Activated CD8-positive, alpha-beta T cell treated with anti-CD3 and anti-CD28 coated beads for 36 hours (primary cell): Measurements from ENCODE around the gene CDR2. TPM values are rescaled to one million over a fixed set of nuclear protein-coding genes. Genes with fewer than 3 reads are reported as not detected.

Source experiments
- ATAC-seq: fragments of 200-7000 bp; cut with Tn5 transposase; one replicate; pipeline ENCODE4 v1.10.0; 2021; ENCODE audit warnings: mild to moderate bottlenecking, moderate library complexity
- CTCF ChIA-PET: fragments of 350-600 bp; sonication (Branson Sonifier 250); formaldehyde crosslinking; loops from one replicate; lab custom pipeline; 2021; ENCODE audit warnings: antibody characterized with exemption; lab: Charles Lee
- POLR2A ChIA-PET: fragments of 350-600 bp; sonication (Branson Sonifier 250); formaldehyde crosslinking; loops from one replicate; lab custom pipeline; 2021; ENCODE audit warnings: antibody characterized with exemption; lab: Charles Lee
- DNase-seq: peaks from one replicate; pipeline ENCODE4 v3.0.0-alpha.2; 2020
- H3K27ac Mint-ChIP-seq: one replicate; pipeline ENCODE4 v1.8.0; 2021; ENCODE audit warnings: mild to moderate bottlenecking, mixed read lengths
- H3K27me3 Mint-ChIP-seq: one replicate; pipeline ENCODE4 v1.8.0; 2021; ENCODE audit warnings: mixed read lengths
- H3K36me3 Mint-ChIP-seq: one replicate; pipeline ENCODE4 v1.8.0; 2021; ENCODE audit warnings: low read depth, mixed read lengths
- H3K4me1 Mint-ChIP-seq: one replicate; pipeline ENCODE4 v1.8.0; 2021; ENCODE audit warnings: low read depth, mixed read lengths
- H3K4me3 Mint-ChIP-seq: one replicate; pipeline ENCODE4 v1.8.0; 2021; ENCODE audit warnings: mild to moderate bottlenecking, moderate library complexity, mixed read lengths
- H3K9me3 Mint-ChIP-seq: one replicate; pipeline ENCODE4 v1.8.0; 2021; ENCODE audit warnings: mixed read lengths
- intact Hi-C: fragments of 100-400 bp; cut with micrococcal nuclease; formaldehyde crosslinking; loops from one replicate; pipeline ENCODE4 v1.10.0; 2022
- total RNA-seq, 2 experiments: library from RNA; stranded (reverse); gene quantifications; one replicate each; pipeline ENCODE4 v1.2.3, GENCODE V29; 2021
- TF ChIP-seq, protein P1 (sequence below): fragments of 200-600 bp; IDR thresholded peaks from one replicate; pipeline ENCODE4 v1.8.0; 2022; ENCODE audit warnings: antibody characterized with exemption, mild to moderate bottlenecking

The CDR2 gene
- total RNA-seq, 2 experiments from 2014 or later, result 34.7 to 37.6 TPM

DNA sequence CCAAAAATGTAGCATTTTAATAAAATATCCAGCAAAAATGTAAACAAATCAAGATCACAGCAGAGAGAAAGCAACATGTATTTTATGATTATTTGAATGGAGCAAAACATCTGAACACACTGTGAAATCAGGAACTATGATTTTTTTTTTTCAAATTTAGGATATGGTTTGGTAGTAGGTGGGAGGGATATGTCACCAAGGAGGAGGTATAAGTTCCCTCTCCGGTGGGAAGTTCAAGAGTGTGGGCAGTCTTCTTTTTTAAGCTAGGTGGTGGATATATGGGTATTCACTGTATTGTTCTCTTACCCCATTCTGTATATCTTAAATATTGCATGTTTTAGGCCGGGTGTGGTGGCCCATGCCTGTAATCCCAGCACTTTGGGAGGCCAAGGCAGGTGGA is 10.2 kb downstream of the CDR2 start:
- ATAC-seq, result no peak
- H3K9me3 Mint-ChIP-seq, result peaks cover 5% of the 10 kb centered on the region
- no peak overlapping the region for H3K4me3 Mint-ChIP-seq
- POLR2A ChIA-PET, result interaction anchor here (1.2 to 13.7 kb wide), 5 partner anchors 6 to 157 kb away, joined by 3 to 152 read pairs (median 4); partner anchors contain the start of gene CDR2
- H3K27ac Mint-ChIP-seq, result peak overlapping the region; percentile 74
- peaks cover 76% of the 10 kb centered on the region for H3K4me1 Mint-ChIP-seq
- no peak for DNase-seq
- H3K36me3 Mint-ChIP-seq, result peaks cover 65% of the 10 kb centered on the region
- intact Hi-C loops, result no loop called here
- TF ChIP-seq, protein P1, sequence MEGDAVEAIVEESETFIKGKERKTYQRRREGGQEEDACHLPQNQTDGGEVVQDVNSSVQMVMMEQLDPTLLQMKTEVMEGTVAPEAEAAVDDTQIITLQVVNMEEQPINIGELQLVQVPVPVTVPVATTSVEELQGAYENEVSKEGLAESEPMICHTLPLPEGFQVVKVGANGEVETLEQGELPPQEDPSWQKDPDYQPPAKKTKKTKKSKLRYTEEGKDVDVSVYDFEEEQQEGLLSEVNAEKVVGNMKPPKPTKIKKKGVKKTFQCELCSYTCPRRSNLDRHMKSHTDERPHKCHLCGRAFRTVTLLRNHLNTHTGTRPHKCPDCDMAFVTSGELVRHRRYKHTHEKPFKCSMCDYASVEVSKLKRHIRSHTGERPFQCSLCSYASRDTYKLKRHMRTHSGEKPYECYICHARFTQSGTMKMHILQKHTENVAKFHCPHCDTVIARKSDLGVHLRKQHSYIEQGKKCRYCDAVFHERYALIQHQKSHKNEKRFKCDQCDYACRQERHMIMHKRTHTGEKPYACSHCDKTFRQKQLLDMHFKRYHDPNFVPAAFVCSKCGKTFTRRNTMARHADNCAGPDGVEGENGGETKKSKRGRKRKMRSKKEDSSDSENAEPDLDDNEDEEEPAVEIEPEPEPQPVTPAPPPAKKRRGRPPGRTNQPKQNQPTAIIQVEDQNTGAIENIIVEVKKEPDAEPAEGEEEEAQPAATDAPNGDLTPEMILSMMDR, result no peak
- CTCF ChIA-PET, result interaction anchor here (1.2 kb wide), 2 partner anchors 43 to 64 kb away, joined by 3 read pairs; no protein-coding TSS in a partner anchor
- no peaks in the 10 kb centered on the region for H3K27me3 Mint-ChIP-seq

DNA sequence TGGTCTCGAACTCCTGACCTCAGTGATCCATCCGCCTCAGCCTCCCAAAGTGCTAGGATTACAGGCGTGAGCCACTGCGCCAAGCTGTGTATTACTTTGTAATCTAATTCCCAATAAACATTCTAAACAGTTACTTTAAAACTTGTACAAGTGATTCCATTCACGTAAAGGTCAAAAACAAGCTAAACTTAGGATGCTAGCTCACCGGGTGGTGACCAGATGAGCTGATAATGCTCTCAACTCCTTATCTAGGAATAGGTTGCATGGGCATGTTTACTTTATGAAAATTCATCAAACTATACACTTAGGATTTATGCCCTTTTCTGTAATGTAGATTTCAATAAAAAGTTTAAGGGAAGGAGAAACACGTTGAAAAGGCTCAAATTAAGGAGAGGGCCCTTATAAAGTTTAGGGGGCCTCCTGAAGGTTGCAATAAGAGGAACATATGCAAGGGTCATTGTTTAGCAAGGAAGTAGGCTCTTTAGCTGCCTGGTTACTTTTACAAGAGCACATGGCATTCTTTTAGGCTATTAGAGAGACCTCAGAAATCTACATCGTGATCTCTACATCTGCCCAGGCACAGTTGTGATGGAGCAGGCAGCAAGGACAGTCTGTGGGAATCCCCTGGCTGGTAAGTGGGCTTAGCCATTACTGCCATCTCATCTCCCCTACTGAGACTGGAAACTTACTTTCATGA is 13.3 kb downstream of the CDR2 start:
- Mint-ChIP-seq H3K27me3 (no peaks in the 10 kb centered on the region), H3K9me3 (peaks cover 2% of the 10 kb centered on the region), H3K27ac (peak overlapping the region; percentile 91), H3K36me3 (peaks cover 62% of the 10 kb centered on the region), H3K4me3 (no peak overlapping the region), H3K4me1 (peaks cover 71% of the 10 kb centered on the region)
- CTCF ChIA-PET, result interaction anchor here (1.0 to 2.3 kb wide), 3 partner anchors 12 to 155 kb away, joined by 3 to 11 read pairs (median 4); partner anchors contain the start of gene EEF2K
- DNase-seq, result peak; percentile 44
- POLR2A ChIA-PET, result interaction anchor here (13.7 kb wide), 1 partner anchor 10 kb away, joined by 152 read pairs; the partner anchor contains the start of gene CDR2
- TF ChIP-seq, protein P1, result no peak
- intact Hi-C loops, result no loop called here
- ATAC-seq, result peak; percentile 29

DNA sequence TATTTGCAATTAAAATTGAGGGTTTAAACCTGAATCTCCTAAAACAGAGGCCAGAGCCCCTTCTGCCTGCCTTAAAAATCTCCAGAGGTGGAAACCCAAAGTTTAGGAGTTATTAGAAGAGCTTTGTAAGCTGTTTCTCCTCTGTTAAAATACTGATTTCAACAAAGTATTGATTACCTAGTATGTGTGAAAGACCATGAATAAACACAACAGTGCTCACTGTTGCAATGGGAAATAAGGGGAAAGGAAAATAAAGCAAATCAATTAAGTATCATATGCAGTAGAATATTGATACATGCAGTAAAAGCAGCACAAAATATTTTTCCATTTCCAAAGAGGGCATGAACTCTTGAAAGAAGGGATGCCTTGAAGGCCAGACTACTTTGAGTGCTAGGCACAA is 14.7 kb downstream of the CDR2 start:
- ATAC-seq, result no peak
- TF ChIP-seq, protein P1, result no peak
- DNase-seq, result no peak
- POLR2A ChIA-PET, result interaction anchor here (13.7 kb wide), 1 partner anchor 11 kb away, joined by 152 read pairs; the partner anchor contains the start of gene CDR2
- Mint-ChIP-seq H3K27ac (peak overlapping the region; percentile 82), H3K4me1 (peaks cover 70% of the 10 kb centered on the region), H3K36me3 (peaks cover 55% of the 10 kb centered on the region), H3K27me3 (no peaks in the 10 kb centered on the region), H3K4me3 (no peak overlapping the region), H3K9me3 (no peaks in the 10 kb centered on the region)
- CTCF ChIA-PET, result interaction anchor here (2.3 kb wide), 1 partner anchor 13 kb away, joined by 11 read pairs; no protein-coding TSS in a partner anchor
- intact Hi-C loops, result loop anchor here (5.0 kb wide), 1 partner anchor 62 kb away; the partner anchor contains the start of gene POLR3E

DNA sequence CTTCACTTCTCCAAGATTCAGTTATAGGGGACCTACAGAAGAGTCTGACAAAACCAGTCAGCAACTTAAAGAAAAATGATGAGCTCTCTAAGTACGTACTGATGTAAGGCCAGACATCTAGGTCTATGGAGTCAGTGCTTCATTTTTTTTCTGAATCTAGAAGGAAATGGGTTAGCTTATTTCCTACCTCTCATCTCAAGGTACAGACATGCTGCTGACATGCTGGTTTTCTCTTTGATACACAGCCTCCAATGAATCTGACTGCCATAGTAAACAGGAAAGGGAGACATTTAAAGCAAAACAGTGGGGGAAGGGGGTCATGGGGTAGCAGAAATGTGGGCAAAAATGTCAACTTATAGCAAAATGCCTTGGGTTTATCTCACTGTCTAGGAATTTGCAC is 16.4 kb downstream of the CDR2 start:
- intact Hi-C loops, result loop anchor here (5.0 kb wide), 1 partner anchor 61 kb away; the partner anchor contains the start of gene POLR3E
- ATAC-seq (peak; percentile 34), DNase-seq (no peak)
- ChIA-PET POLR2A (interaction anchor here (2.0 to 13.7 kb wide), 2 partner anchors 13 to 20 kb away, joined by 7 to 152 read pairs; partner anchors contain the start of gene CDR2), CTCF (interaction anchor here (1.5 to 2.5 kb wide), 3 partner anchors 12 to 16 kb away, joined by 3 to 12 read pairs (median 4); no protein-coding TSS in a partner anchor)
- TF ChIP-seq, protein P1, result no peak
- no peaks in the 10 kb centered on the region for H3K9me3 Mint-ChIP-seq
- peak overlapping the region; percentile 93 for H3K27ac Mint-ChIP-seq
- peaks cover 43% of the 10 kb centered on the region for H3K36me3 Mint-ChIP-seq
- peak overlapping the region; percentile 2 for H3K4me3 Mint-ChIP-seq
- H3K4me1 Mint-ChIP-seq, result peaks cover 77% of the 10 kb centered on the region
- H3K27me3 Mint-ChIP-seq, result no peaks in the 10 kb centered on the region
